T-helper 2 cell (primary cell): ENCODE measurements around the gene PLSCR4.
"Not testable (repeated sequence)": the region's sequence is repeated elsewhere in the genome, so short reads cannot be mapped to it uniquely, and the experiment has no call there.

Source experiments
- DNase-seq, 5 experiments: peaks; one replicate each; pipeline versions ENCODE4 v3.0.0 to v3.0.0-alpha.2; 2012 to 2022
- total RNA-seq, 2 donors: gene quantifications; one replicate each; lab custom pipeline; 2026; lab: John Stamatoyannopoulos, UW

PLSCR4 gene, protein sequence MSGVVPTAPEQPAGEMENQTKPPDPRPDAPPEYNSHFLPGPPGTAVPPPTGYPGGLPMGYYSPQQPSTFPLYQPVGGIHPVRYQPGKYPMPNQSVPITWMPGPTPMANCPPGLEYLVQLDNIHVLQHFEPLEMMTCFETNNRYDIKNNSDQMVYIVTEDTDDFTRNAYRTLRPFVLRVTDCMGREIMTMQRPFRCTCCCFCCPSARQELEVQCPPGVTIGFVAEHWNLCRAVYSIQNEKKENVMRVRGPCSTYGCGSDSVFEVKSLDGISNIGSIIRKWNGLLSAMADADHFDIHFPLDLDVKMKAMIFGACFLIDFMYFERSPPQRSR
- total RNA-seq, result 0.13 to 0.31 reads per million in 2 donors

DNA sequence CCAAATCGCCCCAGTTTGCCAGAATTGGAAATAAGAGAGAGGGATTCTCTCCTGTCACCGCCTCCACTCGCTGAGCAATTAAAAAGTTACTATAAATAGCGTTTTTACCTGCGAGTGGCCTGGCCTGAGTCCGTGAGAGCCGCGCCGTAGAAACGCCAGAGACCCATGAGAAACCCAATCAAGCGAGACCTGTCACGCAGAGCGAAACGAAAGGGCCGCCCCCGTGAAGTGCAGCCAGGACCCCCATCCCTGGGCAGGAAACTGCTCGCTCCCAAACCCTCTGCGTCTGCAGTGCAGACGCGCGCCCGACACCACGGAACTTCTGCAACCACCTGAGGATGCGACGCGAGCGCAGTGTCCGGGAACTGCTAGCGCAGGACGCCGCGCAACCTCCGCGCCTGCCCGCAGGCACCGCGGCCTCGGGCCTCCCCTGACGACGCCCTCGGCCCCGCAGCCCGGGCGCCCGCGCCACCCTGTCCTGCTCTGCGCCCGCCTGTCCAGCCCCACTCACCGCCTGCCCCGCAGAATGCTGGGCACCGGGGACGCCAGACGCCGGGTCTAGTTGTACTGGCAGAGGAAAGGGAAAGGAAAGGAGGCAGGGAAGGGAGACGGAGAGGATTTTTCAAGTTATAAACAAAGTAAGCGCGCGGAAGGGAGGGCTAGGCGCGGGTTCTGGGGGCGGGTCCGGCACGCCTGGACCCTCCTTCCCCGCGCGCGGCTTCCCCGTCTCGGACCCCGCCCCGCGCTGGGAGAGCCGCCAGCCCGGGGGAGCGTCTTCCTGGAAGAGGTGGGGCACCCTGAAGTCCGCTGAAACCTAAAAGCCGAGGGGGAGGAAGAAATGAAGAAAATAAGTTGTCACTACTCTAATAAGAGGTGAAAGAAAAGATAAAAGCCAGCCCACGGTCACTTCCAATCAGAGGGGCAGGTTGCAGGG is at the start of gene PLSCR4:
PLSCR4 (minus strand) TSS at position 657 of the 934 bp plus-strand sequence. CDS start 29,034 bp downstream, outside the sequence.
- DNase-seq, result peak in 1 of 5 experiments; percentile 17

DNA sequence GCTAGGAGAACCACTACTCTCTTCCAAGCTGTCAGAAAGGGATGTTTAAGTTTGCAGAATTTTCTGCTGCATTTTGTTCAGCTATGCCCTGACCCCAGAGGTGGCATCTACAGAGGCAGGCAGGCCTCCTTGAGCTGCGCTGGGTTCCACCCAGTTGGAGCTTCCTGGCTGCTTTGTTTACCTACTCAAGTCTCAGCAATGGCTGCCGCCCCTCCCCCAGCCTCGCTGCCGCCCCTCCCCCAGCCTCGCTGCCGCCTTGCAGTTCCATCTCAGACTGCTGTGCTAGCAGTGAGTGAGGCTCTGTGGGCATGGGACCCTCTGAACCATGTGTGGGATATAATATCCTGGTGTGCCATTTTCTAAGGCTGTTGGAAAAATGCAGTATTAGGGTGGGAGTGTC is 42.5 kb upstream of the PLSCR4 start:
- DNase-seq, result not testable (repeated sequence)

DNA sequence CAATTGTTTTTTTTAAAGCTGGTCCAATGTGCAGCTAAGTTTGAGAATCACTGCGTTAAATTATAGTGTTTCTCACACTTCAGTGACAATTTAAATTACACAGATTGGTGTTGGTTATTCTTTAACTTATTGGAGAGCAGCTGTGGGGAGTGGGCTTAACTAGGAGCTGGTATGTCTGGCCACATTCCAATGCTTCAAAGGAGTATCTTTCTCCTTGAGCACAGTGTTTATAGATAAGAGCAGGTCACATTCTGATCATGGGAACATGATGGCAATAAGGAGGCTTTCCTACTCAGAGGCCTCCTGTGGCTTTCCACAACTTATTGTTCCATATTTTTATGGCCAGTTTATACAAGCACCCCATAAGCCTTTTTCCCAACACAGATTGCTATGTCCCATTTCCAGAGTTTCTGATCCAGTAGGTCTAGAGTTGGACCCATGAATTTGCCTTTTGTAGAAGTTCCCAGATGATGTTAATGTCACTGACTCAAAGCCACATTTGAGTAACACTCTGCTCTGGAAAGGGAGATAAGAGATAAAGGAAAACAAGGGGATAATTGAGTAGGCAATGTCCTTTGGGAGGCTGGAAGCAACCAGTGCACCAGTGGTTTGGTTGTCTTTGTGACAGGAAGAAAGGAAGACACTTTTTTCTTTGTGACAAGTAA is 33.0 kb upstream of the PLSCR4 start:
- DNase-seq, result no peak

DNA sequence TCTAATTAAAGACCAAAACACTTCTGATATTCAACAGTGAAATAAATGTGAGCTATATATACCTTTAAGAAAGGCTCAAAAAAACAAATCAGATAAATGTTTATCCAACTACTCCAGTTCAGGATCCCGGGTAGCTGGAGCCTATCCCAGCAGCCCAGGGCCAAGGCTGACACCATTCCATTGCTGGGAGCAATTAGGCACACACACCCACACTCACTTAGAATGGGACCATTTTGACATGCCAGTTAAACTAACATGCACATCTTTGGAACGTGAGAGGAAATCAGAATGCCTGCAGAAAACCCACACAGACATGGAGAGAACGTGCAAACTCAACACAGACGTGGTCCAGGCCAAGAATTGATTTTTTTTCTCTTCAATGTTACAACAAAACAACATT is 30.0 kb upstream of the PLSCR4 start:
- no peak for DNase-seq

DNA sequence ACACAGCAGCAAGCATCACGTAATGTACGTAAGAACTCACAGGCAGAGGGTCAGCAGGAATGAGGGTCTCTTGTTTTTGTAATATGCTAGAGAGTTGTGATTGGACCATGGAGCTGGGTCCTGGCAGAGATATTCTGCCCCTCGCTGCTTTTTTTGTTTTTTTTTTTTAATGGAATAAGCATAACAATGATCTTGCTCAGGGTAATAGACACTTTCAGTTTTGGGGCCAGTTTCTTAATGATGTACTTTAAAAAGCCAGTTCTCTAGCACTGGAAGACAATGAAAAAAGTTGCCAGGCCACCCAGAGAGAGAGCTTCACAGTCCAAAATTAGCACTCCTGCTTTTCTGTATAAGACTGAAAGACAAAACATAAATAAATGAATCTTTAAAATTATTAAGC is 29.0 kb upstream of the PLSCR4 start:
- no peak for DNase-seq

DNA sequence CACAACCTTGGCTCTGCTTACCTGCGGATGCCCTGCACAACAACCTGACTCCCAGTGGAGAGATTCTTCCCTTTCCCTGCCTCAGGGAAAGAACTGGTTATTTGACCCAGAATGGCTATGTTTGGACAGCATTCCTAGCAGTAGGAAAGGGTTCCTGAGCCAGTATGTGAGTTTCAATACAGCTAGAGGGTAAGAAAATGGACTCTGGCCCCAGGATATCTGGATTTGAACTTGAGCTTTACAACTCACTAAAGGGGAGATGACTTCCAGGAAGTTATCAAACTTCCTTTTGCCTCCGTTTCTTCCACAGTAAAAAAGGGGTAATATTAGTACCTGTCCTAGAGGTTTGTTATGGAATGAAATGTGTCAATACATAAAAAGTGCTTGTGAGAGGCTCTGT is 28.1 kb upstream of the PLSCR4 start:
- no peak for DNase-seq

DNA sequence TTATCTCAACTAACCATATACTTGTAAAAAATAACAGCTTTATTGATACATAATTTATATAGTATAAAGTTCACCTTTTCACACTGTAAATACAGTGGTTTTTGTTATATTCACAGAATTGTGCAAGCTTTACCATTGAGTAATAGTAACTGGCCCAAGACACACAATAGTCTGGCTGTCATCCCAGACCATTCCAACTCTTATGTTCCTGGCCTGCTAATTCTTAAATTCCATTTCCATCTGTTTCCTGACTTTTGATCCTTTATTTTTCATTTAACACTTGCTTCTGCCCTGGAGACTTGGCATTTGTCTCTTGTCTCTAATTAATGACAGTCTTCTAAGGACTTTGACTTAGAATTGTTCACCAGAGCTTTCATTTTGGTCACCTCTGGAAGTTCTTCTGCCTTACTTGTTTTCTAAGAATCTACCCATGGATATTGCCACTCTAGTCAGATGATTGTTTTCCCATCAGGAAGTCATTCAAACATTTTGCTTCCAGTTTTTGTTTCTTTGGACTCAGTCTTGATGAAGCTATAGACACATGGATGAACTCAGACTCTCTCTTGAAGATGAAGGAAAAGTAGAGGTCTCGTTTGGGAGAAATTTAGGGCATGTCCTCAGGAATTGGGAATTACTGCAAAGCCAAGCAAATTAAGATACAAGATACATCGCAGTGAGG is 27.2 kb upstream of the PLSCR4 start:
- DNase-seq, result no peak

DNA sequence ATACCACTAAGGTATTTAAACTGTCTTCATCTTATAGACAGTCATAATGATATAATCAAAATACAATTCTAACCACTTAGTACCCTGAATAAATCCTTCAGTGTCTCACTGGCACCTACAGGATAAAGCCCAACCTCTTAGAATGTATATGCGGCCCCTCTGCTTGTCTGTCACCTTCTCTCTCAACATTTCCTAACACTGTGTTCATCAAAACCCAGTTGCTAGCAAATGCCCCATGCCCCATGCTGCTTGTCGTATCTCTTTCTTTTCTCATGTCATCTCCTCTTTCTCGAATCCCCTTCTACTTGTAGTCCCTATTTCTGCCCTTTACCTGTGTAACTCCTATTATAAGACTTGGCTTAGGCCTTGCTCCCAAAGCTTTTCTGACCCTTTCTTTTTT is 24.6 kb upstream of the PLSCR4 start:
- no peak for DNase-seq

DNA sequence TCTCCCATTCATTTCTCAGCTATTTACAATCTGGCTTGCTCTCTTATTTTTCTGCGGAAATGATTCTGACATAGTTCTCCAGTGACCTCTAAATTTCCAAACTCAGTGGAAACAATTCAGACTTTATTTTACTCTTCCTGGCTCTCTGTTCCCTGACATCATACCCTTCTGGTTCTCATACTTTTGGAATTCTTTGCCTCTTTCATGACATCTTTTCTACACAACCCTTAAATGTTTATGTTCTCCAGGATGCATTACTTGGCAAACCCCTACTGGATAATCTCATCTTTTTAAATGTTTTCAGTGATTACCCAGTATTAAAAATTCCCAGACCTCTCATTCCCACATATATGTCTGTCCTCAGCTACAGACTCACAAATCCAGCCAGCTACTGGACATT is 23.9 kb upstream of the PLSCR4 start:
- no peak for DNase-seq

DNA sequence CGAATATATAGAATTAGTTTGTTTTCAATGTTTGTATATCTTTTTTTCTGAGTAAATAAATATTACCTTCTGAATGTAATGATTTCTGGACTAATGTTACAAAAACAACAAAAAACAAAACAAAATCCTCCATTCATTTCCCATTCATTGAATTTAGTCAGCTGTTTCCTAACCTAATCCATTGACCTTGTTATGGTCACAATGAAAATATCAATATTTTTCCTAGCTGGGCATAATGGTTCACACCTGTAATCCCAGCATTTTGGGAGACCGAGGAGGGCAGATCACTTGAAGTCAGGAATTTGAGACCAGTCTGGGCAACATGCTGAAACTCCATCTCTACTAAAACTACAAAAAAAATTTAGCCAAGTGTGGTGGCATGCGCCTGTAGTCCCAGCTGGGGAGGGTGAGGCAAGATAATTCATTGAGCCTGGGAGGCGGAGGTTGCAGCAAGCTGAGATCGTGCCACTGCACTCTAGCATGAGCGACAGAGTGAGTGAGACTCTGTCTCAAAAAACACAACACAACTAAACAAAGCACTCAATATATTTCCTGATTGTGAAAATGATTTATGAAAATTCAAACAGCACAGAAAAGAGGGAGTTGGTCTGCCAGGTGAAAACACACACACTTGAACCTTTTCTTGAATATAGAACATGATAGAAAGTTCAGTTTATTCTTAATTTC is 23.0 kb upstream of the PLSCR4 start:
- DNase-seq, result no peak

DNA sequence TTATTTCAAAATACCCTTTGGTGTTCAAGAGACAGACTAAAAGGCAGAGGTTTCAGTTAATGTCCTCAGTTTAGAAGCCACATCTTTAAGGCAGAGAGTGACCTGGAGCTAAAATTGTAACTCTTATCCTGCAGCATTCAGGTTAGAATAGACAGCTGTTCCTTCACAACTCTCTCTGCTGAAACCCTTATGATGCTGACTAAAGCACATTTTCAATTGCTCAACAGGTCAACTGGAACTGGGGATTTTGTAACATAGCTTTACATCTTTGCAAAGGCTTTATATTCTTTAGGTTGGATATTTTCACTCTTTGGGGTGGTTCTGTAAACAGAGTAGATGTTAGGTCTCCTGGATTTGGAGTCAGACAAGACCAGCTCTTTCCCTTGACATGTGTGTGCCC is 20.3 kb upstream of the PLSCR4 start:
- DNase-seq, result no peak

DNA sequence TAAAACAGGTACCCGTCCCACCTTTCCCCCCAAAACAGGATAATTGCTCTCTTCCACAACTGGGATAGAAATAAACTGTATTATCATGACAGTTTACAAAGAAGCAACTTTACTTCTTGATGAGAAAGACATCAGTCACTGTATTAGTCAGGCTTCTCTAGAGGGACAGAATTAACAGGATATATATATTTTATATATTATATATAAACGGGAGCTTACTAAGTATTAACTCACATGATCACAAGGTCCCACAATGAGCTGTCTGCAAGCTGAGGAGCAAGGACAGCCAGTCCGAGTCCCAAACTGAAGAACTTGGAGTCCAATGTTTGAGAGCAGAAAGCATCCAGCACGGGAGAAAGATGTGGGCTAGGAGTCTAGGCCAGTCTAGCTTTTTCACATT is 18.4 kb upstream of the PLSCR4 start:
- DNase-seq, result no peak

DNA sequence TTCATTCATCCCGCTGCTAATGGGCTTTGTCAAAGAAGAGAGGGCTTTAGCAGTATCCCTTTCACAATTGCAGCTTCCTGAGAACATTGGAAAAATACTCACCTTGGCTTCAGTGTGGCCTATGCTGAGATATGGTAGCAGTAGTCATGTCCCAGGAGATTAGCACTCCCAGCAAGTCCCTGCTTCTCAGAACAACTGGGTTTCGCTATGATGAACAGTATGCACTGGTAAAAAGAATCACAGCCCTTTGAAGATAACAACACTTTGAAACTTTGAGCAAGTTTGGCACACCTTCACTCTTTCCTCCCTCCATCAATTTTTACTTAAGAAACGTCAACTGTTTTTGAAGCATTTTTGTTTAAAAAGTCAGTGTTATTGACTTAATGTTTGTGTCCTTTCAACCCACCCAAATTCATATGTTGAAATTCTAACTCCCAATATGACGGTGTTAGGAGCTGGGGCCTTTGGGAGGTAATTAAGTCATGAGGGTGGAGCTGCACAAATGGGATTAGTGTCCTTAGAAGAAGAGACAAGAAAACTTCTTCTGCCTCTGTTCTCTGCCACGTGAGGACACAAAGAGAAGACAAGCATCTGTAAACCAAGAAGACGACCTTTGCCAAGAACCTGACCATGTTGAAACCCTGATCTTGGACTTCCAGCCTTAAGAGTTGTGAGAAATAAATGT is 17.8 kb upstream of the PLSCR4 start:
- no peak for DNase-seq

DNA sequence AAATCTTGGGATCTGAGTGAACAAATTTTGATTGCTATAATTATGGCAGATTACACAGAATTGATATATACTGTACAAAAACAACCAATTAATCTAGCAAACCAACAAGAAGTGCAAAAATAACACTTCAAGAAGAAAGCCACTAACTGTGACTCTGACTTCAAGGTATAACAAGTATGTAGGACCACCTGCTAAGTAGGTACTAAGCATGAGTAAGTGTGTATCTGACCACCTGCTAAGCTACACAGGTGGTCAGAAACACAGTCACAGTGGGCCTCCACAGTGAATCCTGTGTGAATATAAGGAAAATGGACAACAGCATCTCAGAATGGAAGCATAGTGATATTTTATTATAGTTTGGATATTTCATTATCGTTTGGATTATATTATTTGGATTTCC is 14.8 kb upstream of the PLSCR4 start:
- DNase-seq, result no peak

DNA sequence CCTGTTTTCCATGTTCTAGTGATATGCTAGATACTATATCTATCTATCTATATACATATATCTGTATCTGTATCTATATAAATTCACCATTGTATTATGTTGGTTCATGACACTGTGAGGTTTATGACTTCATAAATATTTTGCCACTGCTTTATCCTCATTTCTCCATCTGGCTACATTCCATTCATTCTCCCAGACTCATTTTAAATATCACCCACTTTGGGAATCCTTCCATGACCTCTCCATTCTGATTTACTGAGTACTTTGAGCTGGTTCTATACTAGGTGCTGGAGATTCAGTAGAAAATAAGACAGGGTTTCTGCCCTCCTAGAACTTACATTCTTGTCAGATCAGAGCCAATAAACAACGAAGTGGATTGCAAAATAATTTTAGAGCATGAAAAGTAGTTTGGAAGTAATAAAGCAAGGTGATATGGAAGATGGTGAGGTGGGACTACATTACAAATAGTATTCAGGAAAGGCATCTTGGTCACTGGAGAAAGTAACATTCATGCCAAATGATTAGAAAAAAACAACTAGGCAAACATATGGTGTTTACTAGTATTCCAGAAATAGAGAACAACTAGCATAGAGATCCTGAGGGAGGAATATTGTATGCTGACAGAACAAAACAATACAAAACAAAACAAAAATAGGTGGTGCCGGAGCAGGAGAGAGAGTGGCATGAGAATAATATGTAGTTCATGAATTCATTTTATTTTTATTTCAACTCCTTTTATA is 11.6 kb upstream of the PLSCR4 start:
- DNase-seq, result no peak

DNA sequence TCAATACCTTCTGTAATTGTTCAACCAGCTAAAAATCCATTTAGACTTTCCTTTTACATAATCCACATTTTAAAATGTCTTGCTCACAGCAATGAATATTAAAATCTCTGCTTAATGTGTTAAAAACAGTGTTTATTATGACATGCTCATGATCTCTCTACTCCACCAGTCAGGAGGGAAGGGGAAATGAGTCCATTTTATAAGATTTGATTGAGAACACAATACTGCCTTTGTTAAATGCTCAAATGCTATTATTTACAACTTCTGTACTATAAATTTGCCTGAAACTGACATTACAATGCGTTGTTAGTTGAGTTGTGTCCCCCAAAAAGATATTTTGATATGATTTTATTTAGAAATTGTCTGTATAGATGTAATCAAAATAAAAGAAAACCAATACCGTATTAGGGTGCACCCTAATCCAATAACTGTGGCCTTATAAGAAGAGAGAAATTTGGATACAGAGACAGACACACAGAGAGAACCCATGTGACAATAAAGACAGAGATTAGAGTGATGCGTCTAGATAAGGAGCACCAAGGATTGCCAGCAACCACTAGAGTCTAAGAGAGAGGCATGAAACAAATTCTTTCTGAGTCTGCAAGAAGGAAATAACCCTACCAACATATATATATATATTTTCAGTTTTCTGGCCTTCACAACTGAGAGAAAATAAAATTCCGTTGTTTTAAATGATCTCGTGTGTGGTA is 9.1 kb upstream of the PLSCR4 start:
- DNase-seq, result no peak

DNA sequence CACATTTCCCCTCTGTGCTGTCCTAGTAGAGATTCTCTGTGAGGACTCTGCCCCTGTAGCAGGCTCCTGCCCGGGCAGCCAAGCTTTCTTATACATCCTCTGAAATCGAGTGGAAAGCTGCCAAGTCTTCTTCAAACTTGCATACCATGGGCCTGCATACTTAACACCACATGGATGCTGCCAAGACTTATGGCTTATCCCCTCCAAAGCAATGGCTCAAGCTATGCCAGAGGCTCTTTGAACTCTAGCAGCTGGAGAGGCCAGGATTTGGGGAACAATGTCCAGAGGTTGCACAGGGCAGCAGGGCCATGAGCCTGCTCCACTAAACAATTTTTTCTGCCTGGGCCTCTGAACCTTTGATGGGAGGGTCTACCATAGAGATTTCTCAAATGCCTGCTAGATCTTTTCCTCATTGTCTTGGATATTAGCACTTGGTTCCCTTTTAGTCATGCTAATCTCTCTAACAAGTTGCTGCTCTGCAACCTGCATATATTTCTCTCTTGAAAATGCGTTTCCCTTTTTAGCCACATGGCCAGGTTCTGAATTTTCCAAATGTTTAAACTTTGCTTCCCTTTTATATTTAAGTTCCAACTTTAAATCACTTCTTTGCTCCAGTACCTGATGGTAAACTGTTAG is 6.1 kb upstream of the PLSCR4 start:
- DNase-seq, result no peak

DNA sequence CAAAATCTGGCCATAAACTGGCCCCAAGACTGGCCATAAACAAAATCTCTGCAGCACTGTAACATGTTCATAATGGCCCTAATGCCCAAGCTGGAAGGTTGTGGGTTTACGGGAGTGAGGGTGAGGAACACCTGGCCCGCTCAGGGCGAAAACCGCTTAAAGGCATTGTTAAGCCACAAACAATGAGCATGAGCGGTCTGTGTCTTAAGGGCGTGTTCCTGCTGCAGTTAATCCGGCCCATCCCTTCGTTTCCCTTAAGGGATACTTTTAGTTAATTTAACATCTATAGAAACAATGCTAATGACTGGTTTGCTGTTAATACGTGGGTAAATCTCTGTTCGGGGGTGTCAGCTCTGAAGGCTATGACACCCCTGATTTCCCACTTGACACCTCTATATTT is 1.5 kb upstream of the PLSCR4 start:
- DNase-seq, result not testable (repeated sequence)

DNA sequence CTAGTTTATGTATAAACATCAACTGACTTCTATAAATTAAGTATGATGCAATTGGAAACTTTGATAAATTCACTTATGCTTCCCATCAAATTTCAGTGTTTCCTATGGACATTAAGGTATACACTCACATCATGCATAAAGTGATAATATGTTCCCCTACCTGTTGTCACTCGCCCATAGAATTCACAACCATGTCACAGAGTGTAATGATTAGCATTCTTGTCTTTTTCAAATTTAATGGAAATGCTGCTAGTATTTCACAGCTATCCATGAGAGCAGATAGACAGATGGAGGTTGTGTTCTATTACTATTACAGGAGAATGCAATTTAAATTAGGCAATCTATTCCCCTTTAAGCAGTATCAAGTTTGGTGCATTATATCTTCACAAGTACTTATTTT is 984 bp downstream of the PLSCR4 start:
- no peak for DNase-seq

DNA sequence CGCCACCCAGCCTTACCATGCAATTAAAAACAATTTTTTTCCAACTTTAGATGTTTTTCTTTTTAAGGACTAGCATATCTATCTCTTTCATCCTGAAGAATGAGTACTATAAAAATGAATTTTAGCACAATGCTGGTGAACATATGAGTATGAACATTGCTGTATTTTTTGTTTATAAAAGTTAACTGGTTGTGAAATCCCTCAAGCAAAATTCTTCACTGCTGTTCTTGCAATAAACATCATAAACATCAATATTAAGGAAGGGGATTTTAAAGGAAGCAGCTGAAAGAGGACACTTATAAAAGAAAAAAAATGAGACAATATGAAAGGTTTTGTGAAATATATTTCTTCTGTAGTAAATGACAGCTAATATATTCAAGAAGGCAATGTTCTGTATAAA is 3.0 kb downstream of the PLSCR4 start:
- DNase-seq, result no peak
